Activated CD4-positive, alpha-beta T cell treated with anti-CD3 and anti-CD28 coated beads, Interleukin-10, Interleukin-2, amounts not matched to agents 100 ng/mL and 50 ng/mL, durations not matched to agents 16 hours and 8 hours (primary cell): ENCODE measurements around the gene ANKRD33B.
"Not testable (repeated sequence)": the region's sequence is repeated elsewhere in the genome, so short reads cannot be mapped to it uniquely, and the experiment has no call there.

ENCODE experiments used
- DNase-seq: peaks from one replicate; pipeline ENCODE4 v3.0.0-alpha.2; 2020

The ANKRD33B gene

GRCh38 chr5:10596310-10596703 lies 32.4 kb downstream of the ANKRD33B start:
- no peak for DNase-seq

DNA sequence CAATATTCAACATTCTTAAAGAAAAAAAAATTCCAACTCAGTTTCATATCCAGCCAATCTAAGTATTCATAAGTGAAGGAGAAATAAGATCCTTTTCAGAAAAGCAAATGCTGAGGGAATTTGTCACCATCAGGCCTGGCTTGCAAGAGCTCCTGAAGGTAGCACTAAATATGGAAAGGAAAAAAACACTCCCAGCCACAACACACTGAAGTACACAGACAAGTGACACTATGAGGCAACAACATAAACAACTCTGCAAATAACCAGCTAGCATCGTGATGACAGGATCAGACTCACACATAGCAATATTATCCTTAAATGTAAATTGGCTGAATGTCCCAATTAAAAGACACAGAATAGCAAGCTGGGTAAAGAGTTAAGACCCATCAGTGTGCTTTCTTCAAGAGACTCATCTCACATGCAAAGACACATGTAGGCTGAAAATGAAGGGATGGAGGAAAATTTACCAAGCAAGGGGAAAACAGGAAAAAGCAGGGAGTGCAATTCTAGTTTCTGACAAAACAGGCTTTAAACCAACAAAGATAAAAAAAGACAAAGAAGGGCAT lies 33.1 kb downstream of the ANKRD33B start:
- DNase-seq, result no peak

GRCh38 chr5:10599113-10599512 lies 35.2 kb downstream of the ANKRD33B start:
- no peak for DNase-seq

DNA sequence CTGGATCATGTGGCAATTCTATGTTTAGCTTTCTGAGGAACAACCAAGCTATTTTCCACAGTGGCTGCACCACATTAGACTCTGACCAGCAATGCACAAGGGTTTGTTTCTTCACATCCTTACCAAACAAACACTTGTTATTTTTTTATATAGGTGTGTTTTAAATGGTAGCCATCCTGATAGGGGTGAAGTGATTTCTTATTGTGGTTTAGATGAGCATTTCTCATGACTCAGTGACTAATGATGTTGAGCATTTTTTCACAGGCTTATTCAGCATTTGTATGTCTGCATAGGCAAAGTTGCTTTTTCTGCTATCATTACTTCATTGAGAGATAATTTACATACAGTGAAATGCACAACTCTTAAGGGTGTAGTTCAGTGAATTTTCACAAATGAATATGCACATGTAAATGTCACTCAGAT lies 36.0 kb downstream of the ANKRD33B start:
- no peak for DNase-seq

DNA sequence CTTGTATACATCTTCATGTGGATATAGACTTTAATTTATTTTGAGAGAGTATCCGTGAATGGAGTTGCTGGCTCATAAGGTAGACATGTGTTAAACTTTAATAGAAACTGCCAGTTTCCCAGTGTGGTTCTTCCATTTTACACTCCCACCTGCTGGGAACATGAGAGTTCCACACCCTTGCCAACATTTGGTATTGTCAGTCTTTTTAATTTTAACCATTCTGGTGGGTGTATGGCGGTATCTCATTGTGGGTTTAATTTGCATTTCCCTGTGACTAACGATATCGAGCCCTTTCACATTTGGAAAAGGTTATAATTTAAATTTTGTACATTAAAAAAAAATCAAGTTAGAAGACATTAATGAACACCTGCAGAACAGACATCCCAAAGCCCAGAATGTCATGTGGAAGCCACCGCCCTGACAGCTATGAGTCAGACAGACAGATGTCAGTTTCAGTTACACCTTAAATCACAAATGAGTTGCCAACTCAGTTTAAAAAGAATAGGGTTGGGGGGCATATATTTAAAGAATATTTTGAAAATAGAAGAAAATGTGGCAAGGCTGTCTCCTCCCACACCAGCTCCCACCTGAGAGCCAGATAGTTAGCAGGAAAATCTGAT lies 36.9 kb downstream of the ANKRD33B start:
- DNase-seq, result peak; percentile 65

- DNase-seq, result no peak
Observed at GRCh38 chr5:10601246-10602030, 37.6 kb downstream of the ANKRD33B start.

DNA sequence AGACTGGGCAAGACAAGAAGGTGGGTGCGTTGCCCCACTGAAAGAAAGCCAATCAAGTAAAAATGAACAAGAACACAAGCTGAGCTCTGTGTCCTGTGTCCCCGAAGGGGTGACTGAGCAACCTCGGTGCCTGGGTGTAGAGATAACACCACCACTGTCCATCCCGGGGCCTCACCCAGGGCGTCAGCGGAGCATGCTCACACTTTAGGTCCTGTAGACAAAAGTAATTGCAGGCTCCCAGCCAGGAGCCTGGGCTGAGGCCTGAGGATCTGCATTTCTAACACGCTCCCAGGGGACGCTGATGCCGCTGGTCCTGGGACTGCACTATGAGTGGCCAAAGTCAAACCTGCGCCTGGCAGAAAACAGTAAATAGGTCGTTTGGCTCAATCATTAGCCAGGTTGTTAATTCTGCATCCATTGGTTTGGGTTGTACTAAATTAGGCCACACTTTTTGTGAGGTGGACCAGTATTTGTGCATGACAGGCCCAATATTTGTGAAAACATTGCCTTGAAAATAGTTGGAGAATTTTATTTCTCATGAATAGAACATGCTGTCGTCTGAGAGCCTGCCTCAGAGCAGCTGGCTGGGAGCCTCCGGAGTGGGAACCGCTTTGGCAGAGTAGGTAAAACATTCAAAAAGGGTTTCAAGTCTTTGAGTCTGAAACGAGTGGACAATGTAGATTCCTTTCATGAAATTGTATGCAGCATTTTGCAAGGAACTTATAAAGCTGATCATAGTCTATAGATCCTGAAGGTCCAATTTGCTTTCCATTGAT lies 38.3 kb downstream of the ANKRD33B start:
- no peak for DNase-seq

- no peak for DNase-seq
Observed at GRCh38 chr5:10604975-10605374, 41.1 kb downstream of the ANKRD33B start.

- DNase-seq, result not testable (repeated sequence)
Observed at GRCh38 chr5:10606632-10607022, 42.8 kb downstream of the ANKRD33B start.

- DNase-seq, result peak; percentile 42
Observed at GRCh38 chr5:10607023-10607665, 43.3 kb downstream of the ANKRD33B start.

- no peak for DNase-seq
Observed at GRCh38 chr5:10607666-10608073, 43.8 kb downstream of the ANKRD33B start.

DNA sequence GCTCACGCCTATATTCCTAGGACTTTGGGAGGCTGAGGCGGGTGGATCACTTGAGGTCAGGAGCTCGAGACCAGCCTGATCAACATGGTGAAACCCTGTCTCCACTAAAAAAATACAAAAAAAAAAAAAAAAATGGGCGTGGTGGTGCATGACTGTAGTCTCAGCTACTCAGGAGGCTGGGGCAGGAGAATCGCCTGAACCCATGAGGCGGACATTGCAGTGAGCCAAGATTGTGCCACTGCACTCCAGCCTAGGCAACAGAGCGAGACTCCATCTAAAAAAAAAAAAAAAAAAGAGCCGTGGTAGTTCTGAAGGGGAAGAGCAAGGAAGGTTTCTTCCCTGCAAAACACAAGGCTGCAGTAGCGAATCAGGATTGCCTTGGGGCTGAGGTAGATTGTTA lies 44.2 kb downstream of the ANKRD33B start:
- not testable (repeated sequence) for DNase-seq

GRCh38 chr5:10610058-10610457 lies 46.2 kb downstream of the ANKRD33B start:
- no peak for DNase-seq

GRCh38 chr5:10611290-10611689 lies 47.4 kb downstream of the ANKRD33B start:
- no peak for DNase-seq

GRCh38 chr5:10612251-10612650 lies 48.4 kb downstream of the ANKRD33B start:
- no peak for DNase-seq

DNA sequence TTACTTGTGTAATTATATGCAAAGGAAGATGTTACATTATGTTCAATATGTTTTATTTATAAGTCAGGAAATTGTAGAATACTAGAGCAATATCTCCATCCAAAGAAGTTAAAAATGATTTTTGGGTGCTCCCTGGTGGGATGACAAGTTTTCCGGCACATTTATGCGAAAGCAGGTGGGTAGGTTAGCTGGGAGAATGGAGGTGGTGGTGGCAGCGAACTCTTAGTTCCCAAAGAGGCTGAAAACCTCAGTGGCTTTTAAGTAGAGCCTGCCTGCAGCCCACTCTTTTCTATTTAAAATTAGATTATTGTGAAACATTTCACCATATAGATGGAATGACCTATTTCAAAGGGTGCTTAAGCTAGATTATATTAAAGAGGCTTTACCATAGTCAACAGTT lies 51.8 kb downstream of the ANKRD33B start:
- no peak for DNase-seq

- no peak for DNase-seq
Observed at GRCh38 chr5:10617103-10617502, 53.2 kb downstream of the ANKRD33B start.

GRCh38 chr5:10618311-10618710 lies 54.4 kb downstream of the ANKRD33B start:
- DNase-seq, result no peak

DNA sequence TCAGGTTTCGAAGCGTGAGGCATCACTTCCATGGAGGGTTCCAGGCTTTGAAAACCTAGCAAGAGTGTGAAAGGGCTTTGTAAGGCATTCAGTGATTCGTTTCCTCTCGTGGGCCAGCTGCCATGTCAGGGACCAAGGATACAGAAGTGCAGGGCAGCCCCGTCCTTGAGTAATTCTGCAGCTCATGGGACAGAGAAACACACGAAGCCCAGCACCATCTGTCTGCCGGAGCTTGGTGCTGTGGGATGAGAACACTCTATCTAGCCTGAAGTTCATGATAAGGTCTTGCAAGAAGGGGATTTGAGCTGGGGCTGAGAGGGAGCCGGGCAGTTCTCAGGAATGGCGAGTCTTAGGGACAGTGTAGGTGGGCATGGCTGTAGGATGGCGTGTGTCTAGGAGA lies 55.8 kb downstream of the ANKRD33B start:
- DNase-seq, result no peak

GRCh38 chr5:10620346-10620745 lies 56.5 kb downstream of the ANKRD33B start:
- no peak for DNase-seq

- DNase-seq, result no peak
Observed at GRCh38 chr5:10621832-10622231, 58.0 kb downstream of the ANKRD33B start.

DNA sequence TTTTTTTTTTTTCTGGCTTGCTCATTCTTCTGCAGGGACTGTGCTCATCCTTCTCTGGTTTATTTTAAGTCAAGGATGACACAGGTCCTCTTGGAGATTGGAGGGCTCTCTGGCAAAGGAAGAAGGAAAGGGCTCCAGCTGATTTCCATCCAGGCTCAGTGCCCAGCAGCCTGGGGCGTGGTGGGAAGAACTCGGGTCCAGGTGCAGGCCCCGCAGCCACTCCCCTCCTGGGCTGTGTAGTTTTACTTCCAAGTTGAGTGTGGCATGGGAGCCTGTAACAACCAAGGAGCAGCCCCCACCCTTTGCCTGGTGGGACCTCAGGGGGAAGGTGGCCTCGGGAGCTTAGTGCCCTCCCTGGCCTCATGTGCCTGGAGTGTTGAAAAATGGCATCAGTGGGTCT lies 58.9 kb downstream of the ANKRD33B start:
- DNase-seq, result no peak
